ENCODE results near the gene RPS8. TPM values are rescaled to one million over a fixed set of nuclear protein-coding genes. Genes with fewer than 3 reads are reported as not detected.

Gene RPS8
- total RNA-seq, 1 experiment from 2014 or later = 1,087 TPM

DNA sequence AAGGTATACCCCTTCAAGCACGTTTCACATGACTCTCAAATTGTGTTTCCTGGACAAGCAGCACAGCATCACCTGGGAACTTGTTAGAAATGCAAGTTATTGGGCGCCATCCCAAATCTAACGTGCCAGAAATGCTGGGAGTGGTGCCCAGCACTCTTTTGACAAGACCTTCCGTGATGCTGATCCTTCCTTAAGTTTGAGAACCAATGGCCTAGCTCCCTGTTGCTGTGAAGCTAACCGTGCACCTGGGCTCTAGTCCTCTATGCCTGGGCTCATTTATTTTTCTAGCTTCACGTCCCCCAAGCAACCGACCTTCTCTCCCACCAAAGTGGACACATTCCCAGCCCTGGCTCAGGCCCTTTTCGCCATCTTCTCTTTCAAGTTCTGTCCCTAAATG is 8.4 kb downstream of the RPS8 start:
- Histone ChIP-seq H3K36me3 (ENCODE audit: control insufficient read depth, insufficient read depth, low read length) (no peaks in the 10 kb centered on the region), H3K9me3 (ENCODE audit: control insufficient read depth, insufficient read depth, low read depth, low read length) (no peaks in the 10 kb centered on the region), H3K27me3 (ENCODE audit: control insufficient read depth, insufficient read depth, low read length) (no peaks in the 10 kb centered on the region), H3K4me1 (ENCODE audit: control insufficient read depth, insufficient read depth, low read length) (no peaks in the 10 kb centered on the region; the same call in 1 of the 2 replicates), H3K27ac (ENCODE audit: low read length) (no peak overlapping the region), H3K4me3 (ENCODE audit: low read depth in 2 of 2, low read length in 2 of 2) (peak overlapping the region; percentile 14 to 24)
- in situ Hi-C loops (cut with HindIII; ENCODE audit: low pct_unique_long_range_greater_than_20kb, low sequenced_read_pairs) = no loop called here
- ATAC-seq = peak; percentile 14; the same call in 1 of the 2 replicates
- intact Hi-C loops (cut with micrococcal nuclease; ENCODE audit: unreplicated experiment) = no loop called here
- no peak for DNase-seq (ENCODE audit: low read depth, low spot score)
- ChIA-PET CTCF (interaction anchor here (0.6 to 1.1 kb wide), 4 partner anchors 9 to 289 kb away, joined by 3 to 9 read pairs (median 5); no protein-coding TSS in a partner anchor), POLR2A (interaction anchor here (0.7 kb wide), 1 partner anchor 9 kb away, joined by 4 read pairs; the partner anchor contains the start of gene RPS8)
- TF ChIP-seq TCF7L2 (IDR thresholded peaks at IDR 0.05; ENCODE audit: low read depth, low read length) (no peak), SIN3A (IDR thresholded peaks at IDR 0.05; ENCODE audit: borderline replicate concordance, insufficient read depth, low read depth, low read length) (no peak), CTCF (IDR thresholded peaks at IDR 0.05) (no peak), POLR2AphosphoS5 (IDR thresholded peaks at IDR 0.05; ENCODE audit: low read depth, low read length) (no peak; the same call in 1 of the 2 replicates)
- TF ChIP-seq, protein P1, sequence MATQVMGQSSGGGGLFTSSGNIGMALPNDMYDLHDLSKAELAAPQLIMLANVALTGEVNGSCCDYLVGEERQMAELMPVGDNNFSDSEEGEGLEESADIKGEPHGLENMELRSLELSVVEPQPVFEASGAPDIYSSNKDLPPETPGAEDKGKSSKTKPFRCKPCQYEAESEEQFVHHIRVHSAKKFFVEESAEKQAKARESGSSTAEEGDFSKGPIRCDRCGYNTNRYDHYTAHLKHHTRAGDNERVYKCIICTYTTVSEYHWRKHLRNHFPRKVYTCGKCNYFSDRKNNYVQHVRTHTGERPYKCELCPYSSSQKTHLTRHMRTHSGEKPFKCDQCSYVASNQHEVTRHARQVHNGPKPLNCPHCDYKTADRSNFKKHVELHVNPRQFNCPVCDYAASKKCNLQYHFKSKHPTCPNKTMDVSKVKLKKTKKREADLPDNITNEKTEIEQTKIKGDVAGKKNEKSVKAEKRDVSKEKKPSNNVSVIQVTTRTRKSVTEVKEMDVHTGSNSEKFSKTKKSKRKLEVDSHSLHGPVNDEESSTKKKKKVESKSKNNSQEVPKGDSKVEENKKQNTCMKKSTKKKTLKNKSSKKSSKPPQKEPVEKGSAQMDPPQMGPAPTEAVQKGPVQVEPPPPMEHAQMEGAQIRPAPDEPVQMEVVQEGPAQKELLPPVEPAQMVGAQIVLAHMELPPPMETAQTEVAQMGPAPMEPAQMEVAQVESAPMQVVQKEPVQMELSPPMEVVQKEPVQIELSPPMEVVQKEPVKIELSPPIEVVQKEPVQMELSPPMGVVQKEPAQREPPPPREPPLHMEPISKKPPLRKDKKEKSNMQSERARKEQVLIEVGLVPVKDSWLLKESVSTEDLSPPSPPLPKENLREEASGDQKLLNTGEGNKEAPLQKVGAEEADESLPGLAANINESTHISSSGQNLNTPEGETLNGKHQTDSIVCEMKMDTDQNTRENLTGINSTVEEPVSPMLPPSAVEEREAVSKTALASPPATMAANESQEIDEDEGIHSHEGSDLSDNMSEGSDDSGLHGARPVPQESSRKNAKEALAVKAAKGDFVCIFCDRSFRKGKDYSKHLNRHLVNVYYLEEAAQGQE (IDR thresholded peaks at IDR 0.05; ENCODE audit: insufficient read depth in 1 of 2, low read depth in 2 of 2, low read length in 1 of 2) = no peak
- no TSS peak for BruUV-seq (replicated peaks)

DNA sequence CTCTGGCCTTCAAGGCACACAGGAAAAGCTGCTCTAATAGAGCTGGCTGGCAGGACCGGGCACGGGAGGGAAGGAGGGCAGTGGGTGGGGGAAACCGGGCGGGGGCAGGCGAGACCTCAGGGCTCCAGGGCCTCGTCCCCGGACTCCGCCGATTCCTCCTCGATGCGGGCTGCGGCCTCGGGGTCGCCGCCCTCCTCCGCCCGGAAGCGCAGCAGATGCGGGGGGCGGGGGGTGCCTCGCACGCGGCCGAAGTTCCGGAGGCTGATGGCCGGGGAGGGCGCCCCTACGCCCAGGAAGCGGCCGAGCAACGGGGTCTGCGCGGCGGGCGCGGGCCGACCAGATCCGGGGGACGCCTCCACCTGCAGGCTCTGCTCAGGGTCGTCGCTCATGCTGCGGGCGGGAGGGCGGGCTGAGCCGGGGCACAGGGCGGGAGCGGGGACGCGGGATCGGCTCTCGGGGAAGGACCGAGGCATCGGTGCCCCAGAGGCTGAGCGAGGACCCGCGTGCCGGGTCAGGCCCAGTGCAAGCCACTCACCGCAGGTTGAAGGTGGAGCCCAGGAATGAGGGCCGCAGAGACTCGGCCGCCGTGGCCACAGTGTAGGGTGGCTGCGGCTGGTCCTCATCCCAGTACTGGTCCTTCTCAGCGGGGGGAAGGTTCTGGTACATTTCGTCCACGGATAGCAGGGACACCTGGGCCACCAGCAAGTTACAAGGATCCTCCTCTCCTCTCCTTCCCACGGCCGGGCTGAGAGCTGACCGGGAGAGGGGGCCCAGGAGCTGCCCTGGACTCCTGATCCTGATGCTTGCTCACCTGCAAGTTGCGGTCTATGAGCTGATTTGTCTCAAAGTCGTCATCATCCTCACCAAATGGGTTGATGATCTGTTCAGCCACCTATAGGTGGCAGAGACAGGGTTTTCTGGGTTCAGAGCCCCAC is 9.0 kb downstream of the RPS8 start:
- H3K27me3 ChIP-seq (ENCODE audit: control insufficient read depth, insufficient read depth, low read length) = no peaks in the 10 kb centered on the region
- ATAC-seq = peak; percentile 36
- BruUV-seq (replicated peaks) = no TSS peak
- no peak overlapping the region for H3K27ac ChIP-seq (ENCODE audit: low read length)
- TF ChIP-seq TCF7L2 (IDR thresholded peaks at IDR 0.05; ENCODE audit: low read depth, low read length) = no peak
- no peak for TF ChIP-seq CTCF (IDR thresholded peaks at IDR 0.05)
- TF ChIP-seq SIN3A (IDR thresholded peaks at IDR 0.05; ENCODE audit: borderline replicate concordance, insufficient read depth, low read depth, low read length) = no peak
- no peak for TF ChIP-seq POLR2AphosphoS5 (IDR thresholded peaks at IDR 0.05; ENCODE audit: low read depth, low read length)
- TF ChIP-seq, protein P1 (IDR thresholded peaks at IDR 0.05; ENCODE audit: insufficient read depth in 1 of 2, low read depth in 2 of 2, low read length in 1 of 2) = no peak
- H3K36me3 ChIP-seq (ENCODE audit: control insufficient read depth, insufficient read depth, low read length) = no peaks in the 10 kb centered on the region
- H3K4me3 ChIP-seq (ENCODE audit: low read depth in 2 of 2, low read length in 2 of 2) = peak overlapping the region; percentile 14 to 24
- CTCF ChIA-PET = interaction anchor here (0.6 to 1.1 kb wide), 4 partner anchors 9 to 288 kb away, joined by 3 to 9 read pairs (median 5); no protein-coding TSS in a partner anchor
- no peaks in the 10 kb centered on the region for H3K9me3 ChIP-seq (ENCODE audit: control insufficient read depth, insufficient read depth, low read depth, low read length)
- POLR2A ChIA-PET = interaction anchor here (0.7 kb wide), 1 partner anchor 10 kb away, joined by 4 read pairs; the partner anchor contains the start of gene RPS8
- H3K4me1 ChIP-seq (ENCODE audit: control insufficient read depth, insufficient read depth, low read length) = no peaks in the 10 kb centered on the region; the same call in 1 of the 2 replicates
- no peak for DNase-seq (ENCODE audit: low read depth, low spot score)
- in situ Hi-C loops (cut with HindIII; ENCODE audit: low pct_unique_long_range_greater_than_20kb, low sequenced_read_pairs) = no loop called here
- intact Hi-C loops (cut with micrococcal nuclease; ENCODE audit: unreplicated experiment) = no loop called here

All from Panc1 (cell line).